HFFc6 (cell line): ENCODE results near the gene AHDC1. TPM values are rescaled to one million over a fixed set of nuclear protein-coding genes. Genes with fewer than 3 reads are reported as not detected.
A peak's percentile ranks its signal among the peaks of the same experiment; 100 is the strongest.

Experiments
- DNase-seq: peaks from one replicate; pipeline ENCODE4 v3.0.0-alpha.2; 2018
- H3K27ac Mint-ChIP-seq: 2 replicates; pipeline ENCODE4 v1.8.0; 2020; ENCODE audit warnings: mild to moderate bottlenecking, mixed read lengths
- H3K27me3 Mint-ChIP-seq: 2 replicates; pipeline ENCODE4 v1.8.0; 2021; ENCODE audit warnings: mild to moderate bottlenecking, moderate library complexity, mixed read lengths; ENCODE audit not compliant: insufficient read depth
- H3K36me3 Mint-ChIP-seq: 2 replicates; pipeline ENCODE4 v1.8.0; 2021; ENCODE audit warnings: low read depth, mixed read lengths
- H3K4me1 Mint-ChIP-seq: 2 replicates; pipeline ENCODE4 v1.8.0; 2020; ENCODE audit warnings: low read depth, mixed read lengths
- H3K4me3 Mint-ChIP-seq: 2 replicates; pipeline ENCODE4 v1.8.0; 2020; ENCODE audit warnings: mild to moderate bottlenecking, moderate library complexity, mixed read lengths
- H3K9me3 Mint-ChIP-seq: 2 replicates; pipeline ENCODE4 v1.8.0; 2020; ENCODE audit warnings: mild to moderate bottlenecking, mixed read lengths
- total RNA-seq, 6 experiments: library from RNA; stranded (reverse); fragmentation: NEBNext Ultra II Directional; extraction: Animal tissue kit (Norgen Biotek cat#: 25700); gene quantifications; 2 replicates in 1 of 6; 3 replicates in 5 of 6; pipeline ENCODE4 v1.2.3, GENCODE V29; 2021
- TF ChIP-seq, protein P1 (sequence below): fragments of 200-600 bp; sonication (generic); IDR thresholded peaks from 2 replicates; pipeline ENCODE4 v1.5.0; 2021; ENCODE audit warnings: antibody characterized with exemption, mild to moderate bottlenecking

AHDC1 gene
- total RNA-seq, 6 experiments from 2014 or later = 30.7 to 53.2 (median 34.7) TPM

DNA sequence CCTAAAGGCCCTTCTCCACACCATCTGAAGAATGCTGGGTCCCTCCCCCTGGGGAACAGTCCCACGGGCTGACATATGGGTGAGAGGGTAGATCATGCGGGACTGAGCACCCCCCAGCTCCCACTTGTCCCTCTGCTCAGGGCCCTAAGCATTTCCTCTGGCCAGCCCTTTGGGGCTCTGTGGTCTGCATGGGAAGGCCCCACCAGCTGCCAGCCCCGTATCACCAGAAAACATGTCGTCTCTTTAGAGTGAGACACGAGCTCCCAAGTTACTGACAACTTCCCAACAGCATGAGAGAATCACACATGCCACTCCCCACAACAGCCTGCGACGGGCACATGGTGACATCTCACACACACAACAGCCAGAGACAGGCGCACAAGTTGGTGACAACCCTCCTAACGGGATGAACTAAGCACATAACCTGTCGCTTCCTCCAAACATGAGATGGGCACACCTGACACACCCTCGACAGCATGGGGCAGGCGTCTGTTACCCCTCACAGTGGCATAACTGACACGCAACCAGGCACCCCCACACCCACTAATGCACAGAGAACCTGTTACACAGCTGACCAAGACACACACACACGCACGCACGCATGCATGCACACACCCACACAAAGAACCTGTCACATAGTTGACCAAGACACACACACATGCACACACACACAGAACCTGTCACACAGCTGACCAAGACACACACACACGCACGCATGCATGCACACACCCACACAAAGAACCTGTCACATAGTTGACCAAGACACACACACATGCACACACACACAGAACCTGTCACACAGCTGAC is 41.2 kb downstream of the AHDC1 start:
- DNase-seq = no peak
- peaks cover 4% of the 10 kb centered on the region for H3K27me3 Mint-ChIP-seq
- peak overlapping the region; percentile 36; the same call in 1 of the 2 replicates for H3K27ac Mint-ChIP-seq
- peaks cover 79% of the 10 kb centered on the region for H3K4me1 Mint-ChIP-seq
- no peak overlapping the region; the same call in 1 of the 2 replicates for H3K4me3 Mint-ChIP-seq
- no peaks in the 10 kb centered on the region for H3K9me3 Mint-ChIP-seq
- no peaks in the 10 kb centered on the region for H3K36me3 Mint-ChIP-seq
- TF ChIP-seq, protein P1, sequence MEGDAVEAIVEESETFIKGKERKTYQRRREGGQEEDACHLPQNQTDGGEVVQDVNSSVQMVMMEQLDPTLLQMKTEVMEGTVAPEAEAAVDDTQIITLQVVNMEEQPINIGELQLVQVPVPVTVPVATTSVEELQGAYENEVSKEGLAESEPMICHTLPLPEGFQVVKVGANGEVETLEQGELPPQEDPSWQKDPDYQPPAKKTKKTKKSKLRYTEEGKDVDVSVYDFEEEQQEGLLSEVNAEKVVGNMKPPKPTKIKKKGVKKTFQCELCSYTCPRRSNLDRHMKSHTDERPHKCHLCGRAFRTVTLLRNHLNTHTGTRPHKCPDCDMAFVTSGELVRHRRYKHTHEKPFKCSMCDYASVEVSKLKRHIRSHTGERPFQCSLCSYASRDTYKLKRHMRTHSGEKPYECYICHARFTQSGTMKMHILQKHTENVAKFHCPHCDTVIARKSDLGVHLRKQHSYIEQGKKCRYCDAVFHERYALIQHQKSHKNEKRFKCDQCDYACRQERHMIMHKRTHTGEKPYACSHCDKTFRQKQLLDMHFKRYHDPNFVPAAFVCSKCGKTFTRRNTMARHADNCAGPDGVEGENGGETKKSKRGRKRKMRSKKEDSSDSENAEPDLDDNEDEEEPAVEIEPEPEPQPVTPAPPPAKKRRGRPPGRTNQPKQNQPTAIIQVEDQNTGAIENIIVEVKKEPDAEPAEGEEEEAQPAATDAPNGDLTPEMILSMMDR = no peak

DNA sequence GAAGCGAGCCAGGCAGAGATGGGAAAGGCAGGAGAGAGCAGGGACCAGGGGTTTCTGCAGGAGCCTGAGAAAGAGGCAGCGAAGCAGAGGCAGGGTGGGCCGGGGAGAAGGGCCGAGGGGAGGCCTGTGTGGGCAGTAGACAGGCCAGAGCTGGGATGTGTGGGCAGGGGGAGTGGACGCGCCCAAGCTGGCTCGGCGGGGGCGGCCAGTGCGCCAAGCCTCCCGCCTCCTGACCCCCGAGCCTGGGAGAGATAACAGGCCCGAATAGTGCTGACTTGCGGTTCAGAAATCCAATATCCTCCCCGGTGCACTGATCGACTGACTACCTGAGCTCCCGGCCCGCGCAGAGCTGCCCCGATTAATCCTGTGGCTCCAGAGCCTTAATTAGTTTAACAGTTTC is 41.9 kb downstream of the AHDC1 start:
- no peak for DNase-seq
- H3K4me3 Mint-ChIP-seq = peak overlapping the region; percentile 48; the same call in 1 of the 2 replicates
- TF ChIP-seq, protein P1 = no peak
- H3K4me1 Mint-ChIP-seq = peaks cover 78% of the 10 kb centered on the region
- H3K27ac Mint-ChIP-seq = peak overlapping the region; percentile 79
- peaks cover 3% of the 10 kb centered on the region for H3K27me3 Mint-ChIP-seq
- H3K36me3 Mint-ChIP-seq = no peaks in the 10 kb centered on the region
- no peaks in the 10 kb centered on the region for H3K9me3 Mint-ChIP-seq

DNA sequence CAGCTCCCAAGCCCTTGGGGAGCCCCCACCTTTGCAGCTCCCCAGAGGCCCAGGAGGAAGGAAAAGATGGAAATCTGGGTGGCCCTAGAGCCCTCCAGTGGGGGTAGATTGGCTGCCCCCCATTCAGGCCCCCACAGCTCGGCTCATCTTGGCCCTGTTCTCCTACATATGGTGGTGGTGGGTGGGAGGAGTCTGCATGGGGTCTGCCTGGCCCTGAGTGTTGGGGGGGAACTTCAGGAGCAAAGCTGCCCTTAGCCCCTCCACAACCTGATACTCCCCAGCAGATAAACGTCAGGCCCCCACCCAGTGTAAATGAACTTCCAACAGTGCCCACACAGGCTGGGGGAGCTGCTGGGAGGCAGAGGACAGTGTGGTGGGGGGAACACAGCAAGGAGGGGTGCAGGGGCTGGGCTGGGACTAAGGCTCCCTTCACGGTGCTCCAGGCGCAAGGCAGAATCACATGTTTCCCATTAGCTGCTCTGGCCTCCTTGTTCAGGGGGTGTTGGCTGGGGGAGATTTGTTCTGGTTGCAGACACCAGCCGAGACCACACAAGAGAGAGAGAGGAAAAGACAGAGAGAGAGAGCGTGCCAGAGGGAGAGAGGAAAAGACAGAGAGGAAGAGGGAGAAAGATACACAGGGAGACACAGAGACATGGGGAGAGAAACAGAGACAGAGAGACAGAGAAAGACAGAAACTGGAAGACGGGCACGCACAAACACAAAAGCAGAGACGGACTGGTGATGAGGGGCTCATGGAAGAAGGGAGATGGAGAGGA is 42.6 kb downstream of the AHDC1 start:
- peaks cover 78% of the 10 kb centered on the region for H3K4me1 Mint-ChIP-seq
- no peak for DNase-seq
- no peaks in the 10 kb centered on the region for H3K36me3 Mint-ChIP-seq
- peak overlapping the region; percentile 48 for H3K4me3 Mint-ChIP-seq
- H3K9me3 Mint-ChIP-seq = no peaks in the 10 kb centered on the region
- peak overlapping the region; percentile 79 for H3K27ac Mint-ChIP-seq
- H3K27me3 Mint-ChIP-seq = peaks cover 3% of the 10 kb centered on the region
- TF ChIP-seq, protein P1 = no peak

GRCh38 chr1:27560268-27561123 is 43.4 kb downstream of the AHDC1 start:
- Mint-ChIP-seq H3K36me3 (no peaks in the 10 kb centered on the region), H3K27me3 (peaks cover 3% of the 10 kb centered on the region), H3K4me3 (no peak overlapping the region), H3K9me3 (no peaks in the 10 kb centered on the region), H3K27ac (peak overlapping the region; percentile 79), H3K4me1 (peaks cover 74% of the 10 kb centered on the region)
- TF ChIP-seq, protein P1 = no peak
- no peak for DNase-seq

- Mint-ChIP-seq H3K36me3 (no peaks in the 10 kb centered on the region), H3K4me1 (peaks cover 77% of the 10 kb centered on the region), H3K27me3 (peaks cover 3% of the 10 kb centered on the region), H3K4me3 (no peak overlapping the region), H3K9me3 (no peaks in the 10 kb centered on the region), H3K27ac (peak overlapping the region; percentile 54)
- TF ChIP-seq, protein P1 = no peak
- no peak for DNase-seq
Measured at GRCh38 chr1:27559466-27560030, 44.4 kb downstream of the AHDC1 start.
